HG03139 (cell line): ENCODE data around the gene ITFG1.

Experiments
- ATAC-seq: cut with Tn5 transposase; IDR thresholded peaks from one replicate; pipeline ENCODE4 v1.9.1; 2021; ENCODE audit not compliant: unreplicated experiment

The ITFG1 gene

DNA sequence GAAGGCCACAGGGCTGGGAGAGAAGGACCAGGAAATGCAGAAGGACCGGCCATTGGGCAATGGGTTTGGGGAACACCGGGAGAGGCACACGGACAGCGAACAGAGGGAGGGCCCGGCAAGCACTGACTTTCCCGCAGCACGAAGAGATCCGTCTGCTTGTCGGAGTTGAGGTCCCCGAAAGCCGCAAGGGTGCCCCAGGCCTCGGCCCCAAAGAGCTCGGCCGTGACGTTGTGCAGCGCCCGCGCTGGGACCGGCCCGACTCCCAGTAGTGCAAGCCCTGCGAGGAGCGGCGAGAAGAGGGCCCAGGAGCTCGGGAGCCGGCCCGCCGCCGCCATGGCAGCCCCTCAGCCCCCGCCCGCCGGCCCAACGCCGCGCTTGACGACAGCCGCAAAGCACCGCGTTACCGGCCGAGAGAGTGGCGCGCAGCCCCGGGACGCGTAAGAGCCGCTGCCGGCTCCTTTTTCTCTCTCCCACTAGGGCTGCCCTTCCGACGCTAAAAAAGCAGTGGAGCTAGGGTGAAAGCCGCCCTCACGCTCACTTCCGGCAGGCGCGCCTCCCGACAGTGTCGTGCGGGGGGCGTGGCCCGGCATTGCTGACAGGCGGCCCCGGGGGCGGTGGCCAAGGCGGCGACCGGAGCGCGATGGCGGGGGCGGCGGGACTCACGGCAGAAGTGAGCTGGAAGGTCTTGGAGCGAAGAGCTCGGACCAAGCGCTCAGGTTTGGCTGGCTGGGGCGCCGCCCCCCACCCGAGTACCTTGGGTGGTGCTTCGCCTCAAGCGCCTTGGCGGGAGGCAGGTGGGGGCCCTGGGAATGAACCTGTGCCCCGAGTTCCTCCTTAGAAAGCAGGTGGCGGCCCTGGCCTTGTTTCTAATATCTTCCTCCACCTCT lies at the start of gene ITFG1, which contains the start of gene PHKB:
TSS of gene ITFG1 (minus strand) at position 353 of the 887 bp plus-strand sequence. CDS start at position 335, 18 bp downstream.
TSS of gene PHKB (plus strand) at position 621 of the 887 bp plus-strand sequence. CDS start at position 641, 20 bp downstream.
- ATAC-seq = peak; percentile 72

DNA sequence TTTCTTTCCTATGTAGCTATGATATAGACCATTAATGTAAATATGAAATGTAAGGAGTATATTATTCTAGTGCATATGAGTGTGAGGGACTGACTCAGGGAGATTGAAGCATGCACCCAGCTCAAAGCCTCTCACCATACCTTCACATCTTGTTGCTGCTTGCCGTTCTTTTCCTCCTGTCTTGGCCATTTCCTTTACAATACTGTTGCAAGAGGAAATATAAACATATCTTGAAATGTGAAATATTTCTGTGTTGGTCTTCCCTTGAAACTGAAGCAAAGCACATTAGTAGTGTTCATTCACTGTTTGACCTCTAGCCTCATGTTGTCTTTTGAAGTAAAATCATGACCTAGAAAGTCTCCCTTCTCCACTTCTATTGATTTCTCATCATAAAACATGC lies 46.8 kb upstream of the ITFG1 start:
- ATAC-seq = no peak

DNA sequence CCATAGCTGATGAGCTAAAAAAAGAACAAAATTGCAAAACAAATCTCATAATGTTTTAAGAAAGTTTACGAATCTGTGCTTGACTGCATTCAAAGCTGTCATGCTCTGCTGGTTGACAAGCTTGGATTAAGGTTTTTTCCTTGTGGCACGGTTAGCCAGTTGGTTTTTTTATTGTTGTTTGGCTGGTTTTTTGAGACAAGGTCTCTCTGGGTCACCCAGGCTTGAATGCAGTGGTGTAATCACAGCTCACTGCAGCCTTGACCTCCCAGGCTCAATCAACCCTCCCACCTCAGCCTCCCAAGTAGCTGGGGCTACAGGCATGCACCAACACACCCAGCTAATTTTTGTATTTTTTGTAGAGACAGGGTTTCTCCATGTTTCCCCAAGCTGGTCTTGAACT lies 45.9 kb upstream of the ITFG1 start:
- no peak for ATAC-seq

DNA sequence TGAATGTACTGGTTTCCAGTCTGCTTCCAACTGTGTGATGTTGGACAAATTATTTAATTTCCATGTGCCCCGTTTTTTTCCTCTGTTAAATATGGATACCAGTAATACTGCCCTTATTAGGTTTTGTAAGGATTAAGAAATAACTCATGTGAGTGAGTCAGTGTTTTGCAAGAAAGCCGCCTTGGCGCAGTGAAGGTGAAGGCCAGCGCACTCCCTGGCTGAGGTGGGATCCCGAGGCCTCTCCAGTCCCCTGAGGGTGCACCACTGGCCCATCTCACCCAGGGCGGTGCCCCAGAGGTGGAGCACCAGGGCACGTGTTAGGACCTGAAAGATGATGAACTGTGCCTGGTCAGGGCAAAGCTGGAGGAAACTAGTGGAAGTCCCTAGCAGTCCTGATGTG lies 43.7 kb upstream of the ITFG1 start:
- no peak for ATAC-seq

DNA sequence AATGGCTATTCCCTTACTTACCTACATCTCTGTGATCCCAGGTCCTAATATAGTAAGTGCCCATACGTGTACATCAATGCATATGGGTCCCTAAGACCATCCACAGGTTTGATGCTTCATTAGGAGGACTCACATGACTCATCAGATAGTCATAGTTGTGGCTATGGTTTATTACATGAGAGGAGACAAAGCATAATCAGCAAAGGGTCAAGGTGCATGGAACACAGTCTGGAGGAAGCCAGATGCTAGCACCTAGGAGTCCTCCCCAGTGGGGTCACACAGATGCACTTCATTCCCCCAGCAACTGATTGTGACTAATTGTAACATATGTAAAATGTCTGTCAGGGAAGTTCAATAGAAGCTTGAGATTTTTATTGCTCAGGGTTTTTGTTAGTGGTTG lies 43.1 kb upstream of the ITFG1 start:
- ATAC-seq = no peak

DNA sequence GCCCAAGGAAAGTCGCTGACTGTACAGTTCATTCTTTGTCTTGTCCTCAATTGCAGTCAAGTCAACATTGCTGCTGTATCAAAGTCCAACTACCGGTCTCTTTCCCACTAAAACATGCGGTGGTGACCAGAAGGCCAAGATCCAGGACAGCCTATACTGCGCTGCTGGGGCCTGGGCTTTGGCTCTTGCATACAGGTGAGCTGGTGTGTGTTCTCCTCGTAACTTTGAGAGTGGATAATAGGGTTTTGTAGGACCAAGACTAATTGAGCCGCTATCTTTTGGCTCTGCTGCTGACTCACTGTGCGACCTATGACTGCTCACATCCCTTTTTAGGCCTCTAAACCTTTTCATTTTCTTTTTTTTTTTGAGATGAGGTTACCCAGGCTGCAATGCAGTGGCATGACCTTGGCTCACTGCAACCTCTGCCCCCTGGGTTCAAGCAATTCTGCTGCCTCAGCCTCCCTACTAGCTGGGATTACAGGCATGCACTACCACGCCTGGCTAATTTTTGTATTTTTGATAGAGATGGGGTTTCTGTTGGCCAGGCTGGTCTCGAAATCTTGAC lies 38.9 kb upstream of the ITFG1 start:
- no peak for ATAC-seq

DNA sequence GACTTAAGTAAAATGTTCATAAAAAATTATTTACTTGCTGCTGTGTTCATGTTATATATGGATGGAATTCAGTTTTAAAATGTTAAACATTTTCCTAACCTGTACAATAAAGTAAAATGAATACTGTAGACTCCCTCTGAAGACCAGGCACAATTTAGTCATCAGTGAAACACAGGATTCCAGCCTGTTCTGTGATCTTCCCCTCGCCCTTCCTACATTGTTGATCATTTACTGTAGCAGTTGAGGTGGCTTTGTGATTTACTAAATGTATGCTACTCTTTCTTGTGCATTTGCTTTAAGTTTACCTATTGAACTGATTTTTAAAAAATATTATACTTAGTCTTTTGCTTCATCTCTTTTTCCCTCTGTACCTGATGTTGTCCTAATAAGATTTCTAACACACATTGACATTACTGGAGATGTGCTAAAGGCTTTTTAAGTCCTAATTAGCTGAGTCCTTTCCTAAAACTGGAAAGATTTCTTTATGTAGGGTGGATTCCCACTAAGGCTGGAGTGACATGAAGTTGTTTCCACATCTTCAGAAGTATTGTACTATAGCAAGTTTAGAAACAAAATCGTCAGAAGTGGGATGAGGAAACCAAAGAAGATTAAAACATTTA lies 38.3 kb upstream of the ITFG1 start:
- no peak for ATAC-seq

DNA sequence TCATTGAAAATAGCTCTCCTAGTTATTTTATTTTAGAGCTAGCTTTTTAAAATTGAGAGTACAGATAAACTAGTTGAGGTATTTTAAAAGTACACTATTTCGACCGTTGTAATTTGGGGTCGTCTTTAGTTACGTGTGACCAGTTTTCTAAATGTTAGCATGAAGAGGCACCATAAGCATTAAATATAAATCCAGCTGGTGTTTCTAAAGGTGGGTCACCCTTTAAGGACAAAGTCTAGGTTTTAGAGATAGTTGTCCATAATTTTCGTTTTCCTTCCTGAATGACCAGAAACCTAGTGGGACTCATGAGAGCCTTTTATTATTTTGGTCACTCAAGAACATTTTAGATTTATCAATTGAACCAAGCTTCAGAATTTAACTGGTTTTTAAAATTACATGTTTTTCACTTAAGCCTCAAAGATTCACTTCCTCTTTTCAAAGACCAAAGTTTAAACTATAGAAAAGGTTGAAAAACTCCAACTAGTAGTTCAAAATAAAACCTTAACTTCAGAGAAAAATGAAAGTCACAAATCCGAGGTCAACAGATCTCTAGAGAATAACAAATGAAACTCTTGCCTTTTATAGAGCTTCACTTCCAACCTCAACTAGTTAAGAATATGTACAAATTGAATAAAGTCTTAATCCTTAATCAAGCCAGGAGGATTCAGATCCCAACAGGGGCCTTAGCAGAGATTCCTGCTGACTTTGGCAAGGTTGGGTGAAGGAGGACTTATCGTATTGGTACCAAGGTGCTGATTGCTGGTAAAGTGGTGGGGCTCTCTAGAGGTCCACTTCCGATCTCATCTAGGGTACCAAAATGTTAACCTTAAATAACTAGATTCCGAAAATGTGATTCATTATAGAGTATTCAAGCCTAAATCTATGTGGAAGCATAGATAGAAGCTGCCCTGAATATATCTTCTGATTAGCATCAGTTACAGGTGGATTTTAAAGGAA lies 32.8 kb upstream of the ITFG1 start:
- ATAC-seq = peak; percentile 41

DNA sequence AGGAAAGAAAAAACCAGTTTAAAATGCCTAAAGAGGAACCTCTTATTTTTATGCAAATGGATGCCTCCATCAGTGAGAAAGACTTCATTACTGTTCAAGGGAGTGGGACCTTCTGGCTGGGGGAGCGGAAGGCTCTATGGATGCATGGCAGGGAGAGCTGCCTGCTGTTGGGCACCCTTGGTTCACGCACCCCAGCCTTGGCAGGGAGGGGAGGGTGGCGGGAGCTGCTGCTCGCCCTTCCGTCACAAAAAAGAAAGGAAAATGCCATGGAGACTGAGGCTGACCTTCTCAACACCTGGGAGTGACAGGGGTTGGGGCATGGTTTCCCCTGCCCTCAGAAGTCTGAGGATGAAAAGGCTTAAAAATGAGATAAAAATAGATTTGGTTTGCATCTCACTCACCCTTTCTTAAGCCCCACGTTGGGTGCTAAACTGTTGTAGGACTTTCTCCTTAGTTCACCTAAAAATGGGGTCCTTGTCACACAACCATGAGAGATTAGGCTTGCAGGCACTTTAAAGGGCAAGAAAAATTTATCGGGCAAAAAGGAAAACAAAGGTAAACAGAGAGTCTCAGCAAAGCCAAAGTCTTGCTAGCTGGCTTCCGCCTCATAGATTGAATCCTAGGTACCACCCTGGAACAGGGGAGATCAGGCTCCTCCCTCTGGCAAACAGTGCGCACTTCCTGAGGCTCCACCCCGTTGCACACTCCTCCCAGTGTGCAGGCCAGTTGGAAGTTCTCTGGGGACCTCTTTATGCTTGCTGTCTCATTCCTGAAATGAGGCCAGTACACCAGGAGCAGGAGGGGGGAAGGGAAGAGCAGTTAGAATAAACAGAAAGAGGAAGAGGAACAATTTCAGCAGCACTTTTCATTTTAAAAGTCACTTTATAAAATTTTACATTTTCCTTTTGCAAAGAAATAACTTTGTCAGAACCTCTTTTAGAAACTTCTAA lies 31.8 kb upstream of the ITFG1 start:
- ATAC-seq = peak; percentile 76

DNA sequence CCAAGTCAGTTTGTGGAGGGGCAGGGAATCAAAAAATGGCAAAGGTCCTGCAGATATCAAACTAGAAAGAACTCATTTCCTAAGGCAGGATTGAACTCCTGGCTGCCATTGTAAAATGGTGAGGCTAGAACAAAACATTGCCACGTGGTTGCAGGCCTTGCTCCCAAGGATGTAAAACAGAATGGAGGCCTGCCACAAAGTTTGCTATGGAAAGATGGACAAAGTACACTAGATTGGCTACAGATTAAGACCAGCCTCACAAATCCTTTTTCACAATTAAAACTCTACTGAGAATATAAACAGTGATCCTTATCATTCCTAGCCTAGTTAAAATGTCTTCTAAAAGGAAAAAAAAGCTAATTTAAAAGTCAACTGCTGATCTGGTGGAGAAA lies 31.2 kb upstream of the ITFG1 start:
- no peak for ATAC-seq

DNA sequence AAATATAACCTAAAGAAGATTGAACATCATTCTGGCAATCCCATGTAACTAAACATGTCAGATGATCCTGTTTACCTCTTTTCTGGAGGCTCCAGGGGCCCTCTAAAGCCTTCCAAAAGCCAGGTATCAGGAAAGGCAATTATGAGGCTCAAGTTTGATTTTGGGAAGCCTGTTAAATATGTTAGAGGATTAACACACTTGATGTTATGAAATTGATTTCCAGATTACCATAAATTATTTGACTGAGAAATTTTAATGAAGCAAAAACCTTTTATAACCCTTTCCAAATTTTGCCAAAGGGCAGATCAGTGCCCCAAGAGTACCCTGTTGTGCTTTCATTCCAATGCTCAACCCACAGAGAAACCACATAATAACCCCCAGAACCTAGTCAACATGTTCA lies 29.6 kb upstream of the ITFG1 start:
- no peak for ATAC-seq

DNA sequence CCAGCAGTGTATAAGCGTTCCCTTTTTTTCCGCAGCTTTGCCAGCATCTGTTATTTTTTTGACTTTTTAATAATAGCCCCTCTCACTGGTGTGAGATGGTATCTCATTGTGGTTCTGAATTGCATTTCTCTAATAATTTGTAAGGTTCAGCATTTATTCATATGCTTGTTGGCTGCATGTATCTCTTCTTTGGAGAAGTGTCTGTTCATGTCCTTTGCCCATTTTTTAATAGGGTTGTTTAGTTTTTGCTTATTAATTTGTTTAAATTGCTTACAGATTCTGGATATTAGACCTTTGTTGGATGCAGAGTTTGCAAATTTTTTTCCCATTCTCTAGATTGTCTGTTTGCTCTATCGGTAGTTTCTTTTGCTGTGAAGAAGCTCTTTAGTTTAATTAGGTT lies 27.2 kb upstream of the ITFG1 start:
- no peak for ATAC-seq

DNA sequence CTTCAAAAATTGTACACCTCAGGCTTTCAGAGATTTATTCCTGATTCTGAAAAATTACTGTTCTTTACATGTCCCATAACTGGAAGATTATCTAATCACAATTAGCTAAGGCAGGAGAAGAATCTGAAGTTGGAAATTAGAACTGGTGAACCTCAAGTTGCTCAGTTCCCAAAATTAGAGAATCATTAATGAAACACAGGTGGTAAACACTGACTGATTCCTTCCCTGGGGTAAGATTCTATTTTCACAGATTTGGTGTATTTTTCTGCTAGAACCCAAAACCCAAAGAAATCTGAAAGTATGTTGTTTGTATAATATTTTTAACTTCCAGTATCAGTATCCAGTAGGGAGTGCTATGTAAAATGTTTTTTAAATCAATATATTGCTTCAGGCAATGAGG lies 26.0 kb upstream of the ITFG1 start:
- ATAC-seq = no peak

DNA sequence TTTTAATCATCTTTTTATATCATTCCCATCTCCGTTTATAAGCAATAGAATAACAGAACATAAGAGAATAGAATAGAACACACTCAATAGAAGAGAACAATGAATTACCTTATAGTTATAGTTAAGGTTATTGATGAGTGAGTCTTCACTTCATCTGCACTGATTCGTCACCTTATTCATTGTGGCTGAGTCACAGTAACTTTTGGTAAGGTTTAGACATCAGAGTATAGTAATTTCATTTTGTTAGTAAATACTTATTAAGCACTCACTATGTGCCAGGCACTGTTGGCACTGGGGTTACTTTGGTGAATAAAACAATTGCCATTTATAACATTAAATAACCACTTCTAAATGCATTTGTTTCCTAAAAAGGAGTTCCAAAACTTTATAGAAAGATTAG lies 22.8 kb upstream of the ITFG1 start:
- ATAC-seq = no peak

DNA sequence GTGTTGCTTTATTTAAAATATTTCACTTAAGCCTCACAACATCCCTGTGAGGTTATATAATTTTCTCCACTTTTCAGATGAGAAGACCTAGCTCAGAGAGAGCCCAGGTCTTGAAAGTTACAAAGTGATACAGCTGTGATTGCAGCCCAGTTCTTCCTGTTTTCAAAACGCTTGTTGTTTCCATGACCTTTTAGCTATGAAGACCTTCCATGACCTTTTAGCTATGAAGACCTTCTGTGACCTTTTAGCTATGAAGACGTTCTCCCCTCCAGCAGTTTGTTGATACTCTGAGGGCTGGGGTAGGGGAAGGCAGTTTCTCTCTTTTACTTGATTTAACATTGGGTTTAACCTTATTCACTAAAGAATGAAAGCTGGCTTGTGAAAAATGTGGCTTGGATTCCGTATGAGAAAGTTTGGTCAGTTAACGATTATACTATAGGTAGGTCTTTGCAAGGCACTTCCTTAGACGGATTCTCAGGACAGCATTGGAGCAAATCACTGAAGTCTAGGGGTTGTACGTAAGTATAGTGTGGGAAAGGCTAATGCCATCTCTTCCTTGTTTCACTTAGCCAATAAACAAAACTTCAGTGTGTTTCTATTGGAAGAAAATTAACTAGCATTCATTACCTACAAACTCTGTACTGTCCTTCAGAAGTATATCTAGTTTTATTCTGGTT lies 21.0 kb upstream of the ITFG1 start:
- no peak for ATAC-seq

DNA sequence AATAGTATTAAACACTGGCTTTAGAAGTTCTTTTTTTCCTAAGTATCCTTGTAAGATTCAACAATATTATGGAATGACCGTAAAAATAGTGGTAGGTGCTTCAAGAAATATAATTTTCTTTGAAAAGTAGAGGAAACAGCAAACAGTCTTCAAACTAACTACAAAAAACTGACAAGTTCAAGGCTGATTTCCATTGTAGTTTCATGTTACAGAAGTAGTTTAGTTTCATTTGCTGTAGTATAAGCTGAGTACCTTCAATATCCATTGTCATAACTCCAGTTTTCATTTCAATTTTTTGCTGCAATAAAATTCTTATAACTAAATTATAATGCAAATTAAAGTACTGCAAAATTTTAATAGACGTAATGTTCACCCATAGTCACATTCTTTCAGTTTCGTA lies 19.5 kb upstream of the ITFG1 start:
- ATAC-seq = no peak

DNA sequence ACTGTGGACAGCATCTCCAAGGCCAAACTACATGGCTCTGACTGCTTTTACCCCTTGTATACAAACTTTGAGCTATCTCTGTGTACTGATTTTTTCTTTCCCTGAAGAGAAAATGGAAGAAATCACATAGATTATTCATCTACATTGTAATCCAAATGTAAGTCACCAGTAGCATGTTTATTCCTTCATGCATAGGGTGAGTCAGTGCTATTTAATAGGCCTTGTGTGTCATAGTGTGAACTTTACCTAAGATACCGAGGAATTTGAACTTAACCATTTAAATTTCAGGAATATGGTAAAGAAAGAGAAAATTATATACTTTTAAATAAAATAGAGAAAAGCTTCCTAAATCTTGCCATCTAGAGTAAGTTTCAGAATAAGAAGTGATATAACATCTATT lies 16.8 kb upstream of the ITFG1 start:
- ATAC-seq = no peak

DNA sequence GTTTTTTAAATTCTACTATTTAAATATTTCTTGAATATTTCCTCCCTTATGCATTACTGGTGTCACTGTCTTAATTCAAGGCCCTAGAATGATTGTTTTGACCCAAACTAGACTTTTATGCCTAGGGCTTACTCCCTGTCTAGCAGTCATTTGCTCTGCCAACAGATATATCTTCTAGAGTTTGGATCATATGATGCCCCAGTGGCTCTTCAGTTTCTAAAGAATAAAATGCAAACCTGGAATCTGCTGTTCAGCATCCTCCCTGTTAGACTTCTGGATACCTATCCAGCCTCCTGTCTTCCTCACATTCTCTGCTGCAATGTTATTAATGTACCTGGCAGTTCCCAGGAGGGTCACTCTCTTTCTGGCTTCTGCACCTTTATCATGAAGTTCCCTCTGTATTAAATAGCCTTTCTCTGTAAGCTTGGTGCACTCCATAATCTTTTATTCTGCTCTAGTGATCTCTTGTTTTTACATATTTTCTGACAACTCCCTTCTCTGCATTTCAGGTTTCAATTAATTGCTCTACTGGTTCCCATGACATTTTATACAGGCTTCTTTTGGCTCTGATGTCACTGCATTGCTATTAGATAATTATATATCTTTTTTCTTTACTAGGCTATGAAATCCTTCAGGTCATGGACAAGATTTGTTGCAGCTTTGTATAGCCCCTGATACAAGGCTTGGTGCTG lies 15.9 kb upstream of the ITFG1 start:
- ATAC-seq = no peak

DNA sequence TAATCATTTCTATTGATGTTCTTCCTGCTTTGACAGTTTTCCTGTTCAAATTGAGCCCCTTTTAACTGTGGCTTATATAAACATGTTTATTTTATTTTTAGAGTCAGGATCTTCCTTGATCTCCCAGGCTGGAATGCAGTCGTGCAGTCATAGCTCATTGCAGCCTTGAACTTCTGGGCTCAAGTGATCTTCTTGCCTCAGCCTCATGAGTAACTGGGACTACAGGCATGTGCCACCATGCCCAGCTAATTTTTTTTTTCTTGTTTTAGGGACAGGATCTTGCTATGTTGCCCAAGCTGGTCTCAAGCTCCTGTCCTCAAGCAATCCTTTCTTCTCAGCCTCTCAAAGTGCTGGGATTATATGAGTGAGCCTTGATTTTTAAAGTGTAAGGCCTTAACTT lies 14.9 kb upstream of the ITFG1 start:
- ATAC-seq = no peak
